Liver (tissue), 9 donors: ENCODE measurements around the gene ST6GALNAC3. TPM values are rescaled to one million over a fixed set of nuclear protein-coding genes. Genes with fewer than 3 reads are reported as not detected.

ENCODE experiments used
- DNase-seq: peaks from one replicate; pipeline ENCODE4 v3.0.0-alpha.2; 2017; ENCODE audit warnings: low spot score
- H3K27ac ChIP-seq, 2 donors: one replicate each; pipeline ENCODE4 v1.7.0; 2013; ENCODE audit warnings: inconsistent platforms in 2 of 2, low read length in 2 of 2, control low read depth in 1 of 2, low read depth in 1 of 2, mild to moderate bottlenecking in 1 of 2
- H3K27me3 ChIP-seq, 4 donors: one replicate each; pipeline versions ENCODE4 v1.6.1 to v1.7.0; 2013; ENCODE audit warnings: low read length in 3 of 4, inconsistent platforms in 1 of 4, mild to moderate bottlenecking in 1 of 4, moderate library complexity in 1 of 4; ENCODE audit not compliant: control insufficient read depth in 4 of 4, insufficient read depth in 4 of 4
- H3K36me3 ChIP-seq, 4 donors: one replicate each; pipeline versions ENCODE4 v1.6.1 to v1.7.0; 2013; ENCODE audit warnings: low read length in 3 of 4, mild to moderate bottlenecking in 3 of 4, low read depth in 1 of 4, moderate library complexity in 1 of 4; ENCODE audit not compliant: control insufficient read depth in 4 of 4, insufficient read depth in 3 of 4
- H3K4me1 ChIP-seq, 4 donors: one replicate each; pipeline versions ENCODE4 v1.6.1 to v1.7.0; 2013; ENCODE audit warnings: low read length in 3 of 4, mild to moderate bottlenecking in 3 of 4, moderate library complexity in 1 of 4; ENCODE audit not compliant: control insufficient read depth in 4 of 4, insufficient read depth in 4 of 4
- H3K4me3 ChIP-seq, 3 donors: one replicate each; pipeline versions ENCODE4 v1.6.1 to v1.7.0; 2013; ENCODE audit warnings: low read length in 3 of 3, control low read depth in 1 of 3, low read depth in 1 of 3, mild to moderate bottlenecking in 1 of 3
- H3K9ac ChIP-seq, 2 donors: one replicate each; pipeline ENCODE4 v1.7.0; 2013; ENCODE audit warnings: low read length in 2 of 2, mild to moderate bottlenecking in 2 of 2, moderate library complexity in 2 of 2, control low read depth in 1 of 2, low read depth in 1 of 2
- H3K9me3 ChIP-seq, 4 donors: one replicate each; pipeline versions ENCODE4 v1.6.1 to v1.7.0; 2013; ENCODE audit warnings: low read length in 3 of 4; ENCODE audit not compliant: control insufficient read depth in 4 of 4
- FOXA1 ChIP-seq: IDR thresholded peaks from 2 replicates; pipeline ENCODE4 v1.6.1; 2016; ENCODE audit warnings: antibody characterized with exemption
- FOXA2 ChIP-seq: IDR thresholded peaks from 2 replicates; pipeline ENCODE4 v1.6.1; 2016; ENCODE audit warnings: antibody characterized with exemption
- GABPA ChIP-seq, 2 donors: IDR thresholded peaks in 1 of 2; conservative IDR thresholded peaks in 1 of 2; 2 replicates each; pipeline ENCODE4 v1.6.1; 2016; ENCODE audit warnings: antibody characterized with exemption in 2 of 2, mild to moderate bottlenecking in 1 of 2, moderate library complexity in 1 of 2
- HNF4G ChIP-seq: IDR thresholded peaks from 2 replicates; pipeline ENCODE4 v1.6.1; 2016; ENCODE audit warnings: antibody characterized with exemption
- JUND ChIP-seq, 2 donors: IDR thresholded peaks; 2 replicates each; pipeline ENCODE4 v1.6.1; 2016; ENCODE audit warnings: antibody characterized with exemption in 2 of 2
- RAD21 ChIP-seq, 2 donors: IDR thresholded peaks; 2 replicates each; pipeline ENCODE4 v1.6.1; 2016; ENCODE audit warnings: antibody characterized with exemption in 2 of 2, mild to moderate bottlenecking in 2 of 2
- REST ChIP-seq: IDR thresholded peaks from 2 replicates; pipeline ENCODE4 v1.6.1; 2016; ENCODE audit warnings: antibody characterized with exemption, mild to moderate bottlenecking
- RXRA ChIP-seq, 2 donors: IDR thresholded peaks; 2 replicates each; pipeline ENCODE4 v1.6.1; 2017 to 2018; ENCODE audit warnings: antibody characterized with exemption in 2 of 2, mild to moderate bottlenecking in 1 of 2
- SP1 ChIP-seq: IDR thresholded peaks from 2 replicates; pipeline ENCODE4 v1.6.1; 2018; ENCODE audit warnings: antibody characterized with exemption, mild to moderate bottlenecking
- TAF1 ChIP-seq: conservative IDR thresholded peaks from 2 replicates; pipeline ENCODE4 v1.6.1; 2016; ENCODE audit warnings: antibody characterized with exemption, mild to moderate bottlenecking
- ZBTB33 ChIP-seq: IDR thresholded peaks from 2 replicates; pipeline ENCODE4 v1.6.1; 2016; ENCODE audit warnings: antibody characterized with exemption
- WGBS: extraction: QIAGEN DNeasy Blood & Tissue Kit; methylation state at CpG from one replicate; pipeline ENCODE4 v1.1.7; 2013; 5-methylcytosine and 5-hydroxymethylcytosine counted together
- polyA plus RNA-seq, 2 donors: library from polyadenylated mRNA; stranded (reverse) in 1 of 2; unstranded in 1 of 2; fragments of 200-250 nt in 1 of 2; fragments of >200 nt in 1 of 2; fragmentation: Nextera tagmentation in 1 of 2; extraction: Ambion mirVana in 1 of 2; gene quantifications; one replicate each; pipeline versions ENCODE4 v1.2.1 to v1.2.3, GENCODE V29; 2013 to 2015
- total RNA-seq, 2 donors: library from RNA; depleted of rRNA; stranded (reverse); fragments of >200 nt; gene quantifications; one replicate each; pipeline ENCODE4 v1.2.3, GENCODE V29; 2014
- TF ChIP-seq, protein P1 (sequence below): fragments of 150-350 bp; IDR thresholded peaks from 2 replicates; pipeline ENCODE4 v1.5.1; 2017; ENCODE audit warnings: improper control_type of control experiment, low read depth, low read length; ENCODE audit not compliant: missing input control
- TF ChIP-seq, protein P2 (sequence below): IDR thresholded peaks from 2 replicates; pipeline ENCODE4 v1.6.1; 2016; ENCODE audit warnings: antibody characterized with exemption
- donor health status: healthy.
- donor health status: healthy.
- donor health status: healthy.
- donor health status: healthy.
- donor health status: healthy.

The ST6GALNAC3 gene
- total and polyA plus RNA-seq, 4 donors, result 1.2 to 5.0 (median 3.2) TPM

GRCh38 chr1:76554283-76554682, 479.7 kb downstream of the ST6GALNAC3 start:
- H3K27ac ChIP-seq, result no peak overlapping the region
- no peaks in the 10 kb centered on the region for H3K27me3 ChIP-seq
- WGBS, result 93% methylated on average over 1 of the region's 1 CpG
- H3K4me1 ChIP-seq, result no peaks in the 10 kb centered on the region
- H3K9me3 ChIP-seq, result no peaks in the 10 kb centered on the region
- H3K9ac ChIP-seq, result no peak overlapping the region
- no peak for TF ChIP-seq FOXA2
- no peak for TF ChIP-seq RAD21 (IDR thresholded peaks at IDR 0.05)
- TF ChIP-seq, protein P1, sequence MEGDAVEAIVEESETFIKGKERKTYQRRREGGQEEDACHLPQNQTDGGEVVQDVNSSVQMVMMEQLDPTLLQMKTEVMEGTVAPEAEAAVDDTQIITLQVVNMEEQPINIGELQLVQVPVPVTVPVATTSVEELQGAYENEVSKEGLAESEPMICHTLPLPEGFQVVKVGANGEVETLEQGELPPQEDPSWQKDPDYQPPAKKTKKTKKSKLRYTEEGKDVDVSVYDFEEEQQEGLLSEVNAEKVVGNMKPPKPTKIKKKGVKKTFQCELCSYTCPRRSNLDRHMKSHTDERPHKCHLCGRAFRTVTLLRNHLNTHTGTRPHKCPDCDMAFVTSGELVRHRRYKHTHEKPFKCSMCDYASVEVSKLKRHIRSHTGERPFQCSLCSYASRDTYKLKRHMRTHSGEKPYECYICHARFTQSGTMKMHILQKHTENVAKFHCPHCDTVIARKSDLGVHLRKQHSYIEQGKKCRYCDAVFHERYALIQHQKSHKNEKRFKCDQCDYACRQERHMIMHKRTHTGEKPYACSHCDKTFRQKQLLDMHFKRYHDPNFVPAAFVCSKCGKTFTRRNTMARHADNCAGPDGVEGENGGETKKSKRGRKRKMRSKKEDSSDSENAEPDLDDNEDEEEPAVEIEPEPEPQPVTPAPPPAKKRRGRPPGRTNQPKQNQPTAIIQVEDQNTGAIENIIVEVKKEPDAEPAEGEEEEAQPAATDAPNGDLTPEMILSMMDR, result no peak
- no peak for TF ChIP-seq JUND (IDR thresholded peaks at IDR 0.05)
- no peak for TF ChIP-seq RXRA (IDR thresholded peaks at IDR 0.05)
- no peak for TF ChIP-seq HNF4G
- H3K36me3 ChIP-seq, result no peaks in the 10 kb centered on the region
- no peak for DNase-seq
- H3K4me3 ChIP-seq, result no peak overlapping the region

- H3K4me3 ChIP-seq, result no peak overlapping the region
- DNase-seq, result no peak
- H3K27ac ChIP-seq, result no peak overlapping the region
- 78% methylated on average over 2 of the region's 2 CpGs for WGBS
- no peaks in the 10 kb centered on the region for H3K4me1 ChIP-seq
- no peaks in the 10 kb centered on the region for H3K27me3 ChIP-seq
- H3K9me3 ChIP-seq, result no peaks in the 10 kb centered on the region
- no peak for TF ChIP-seq SP1
- no peak for TF ChIP-seq GABPA (IDR thresholded peaks at IDR 0.05 in 1 of 2, conservative IDR thresholded peaks at IDR 0.05 in 1 of 2)
- TF ChIP-seq, protein P2, sequence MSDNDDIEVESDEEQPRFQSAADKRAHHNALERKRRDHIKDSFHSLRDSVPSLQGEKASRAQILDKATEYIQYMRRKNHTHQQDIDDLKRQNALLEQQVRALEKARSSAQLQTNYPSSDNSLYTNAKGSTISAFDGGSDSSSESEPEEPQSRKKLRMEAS, result no peak
- no peak for TF ChIP-seq JUND (IDR thresholded peaks at IDR 0.05)
- no peak for TF ChIP-seq RXRA (IDR thresholded peaks at IDR 0.05)
- TF ChIP-seq FOXA1, result no peak
- no peak for TF ChIP-seq TAF1
- no peak for TF ChIP-seq REST
- TF ChIP-seq ZBTB33, result no peak
- H3K9ac ChIP-seq, result no peak overlapping the region
- no peaks in the 10 kb centered on the region for H3K36me3 ChIP-seq
Observed at GRCh38 chr1:76562292-76562691, 487.7 kb downstream of the ST6GALNAC3 start.
